ENCODE data around the gene GLP1R. TPM values are rescaled to one million over a fixed set of nuclear protein-coding genes. Genes with fewer than 3 reads are reported as not detected.

GLP1R gene
- total and polyA plus RNA-seq, 3 donors from 2014 or later: 0.09 to 0.55 (median 0.31) TPM

GRCh38 chr6:39061588-39061987 lies 13.0 kb downstream of the GLP1R start:
- TF ChIP-seq CTCF (IDR thresholded peaks at IDR 0.05): no peak
- TF ChIP-seq POLR2A (IDR thresholded peaks at IDR 0.05): no peak
- WGBS, 2 donors: 69 to 83% methylated on average over 3 of the region's 3 CpGs

DNA sequence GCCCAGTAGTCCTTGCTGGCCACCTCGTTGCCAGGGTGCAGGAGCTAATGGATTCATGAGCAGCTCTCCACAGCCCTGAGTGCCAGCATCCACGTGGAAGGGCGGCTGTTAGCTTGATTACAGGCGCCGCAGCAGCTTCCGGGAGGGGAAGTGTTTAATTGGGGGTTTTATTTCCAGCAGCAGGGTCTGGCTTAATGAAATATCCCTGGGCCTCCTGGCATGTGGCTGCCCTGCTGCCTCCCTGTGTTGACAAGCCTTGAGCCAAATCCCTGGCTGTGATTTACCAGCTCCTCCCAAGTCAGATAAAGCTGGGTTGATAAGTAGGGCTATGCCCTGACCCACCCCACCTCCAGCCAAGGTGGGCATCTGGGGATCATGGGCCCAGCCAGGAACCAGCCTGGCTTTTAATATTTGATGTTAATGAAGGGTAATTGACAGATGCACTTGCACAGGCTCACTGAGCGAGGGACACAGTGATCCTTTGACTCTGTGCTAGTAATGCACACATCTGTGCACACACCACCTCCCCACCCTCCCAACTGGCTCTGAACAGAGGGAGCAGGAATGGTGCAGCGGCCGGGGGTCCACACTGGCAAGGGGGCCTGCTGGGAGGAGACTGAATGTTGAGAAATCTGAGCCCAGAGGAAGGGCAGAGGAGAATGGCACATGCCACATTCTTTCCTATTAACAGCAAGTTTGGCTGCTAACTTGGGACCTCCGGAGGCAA lies 13.6 kb downstream of the GLP1R start:
- Histone ChIP-seq H3K9me3 (no peaks in the 10 kb centered on the region), H3K27me3 (no peaks in the 10 kb centered on the region), H3K36me3 (ENCODE audit: low read depth, missing control alignments) (no peaks in the 10 kb centered on the region), H3K4me1 (no peaks in the 10 kb centered on the region), H3K27ac (no peak overlapping the region), H3K4me3 (no peak overlapping the region)
- no peak for DNase-seq
- intact Hi-C loops (cut with DNase I; ENCODE audit: low total_unique reads): no loop called here
- TF ChIP-seq CTCF (IDR thresholded peaks at IDR 0.05): no peak
- no peak for TF ChIP-seq POLR2A (IDR thresholded peaks at IDR 0.05)
- WGBS, 2 donors: 52 to 61% methylated on average over 9 to 10 of the region's 10 CpGs

More at GRCh38 chr6:39061588-39061987, 13.0 kb downstream of the GLP1R start:
- Histone ChIP-seq H3K27ac (no peak overlapping the region), H3K9me3 (no peaks in the 10 kb centered on the region), H3K27me3 (no peaks in the 10 kb centered on the region), H3K4me1 (no peaks in the 10 kb centered on the region), H3K36me3 (ENCODE audit: low read depth, missing control alignments) (no peaks in the 10 kb centered on the region), H3K4me3 (no peak overlapping the region)
- intact Hi-C loops (cut with DNase I; ENCODE audit: low total_unique reads): no loop called here
- no peak for DNase-seq

- no peaks in the 10 kb centered on the region for H3K4me1 ChIP-seq
- DNase-seq: no peak
- H3K36me3 ChIP-seq (ENCODE audit: low read depth, missing control alignments): no peaks in the 10 kb centered on the region
- no peaks in the 10 kb centered on the region for H3K27me3 ChIP-seq
- no peak overlapping the region for H3K4me3 ChIP-seq
- no peaks in the 10 kb centered on the region for H3K9me3 ChIP-seq
- intact Hi-C loops (cut with DNase I; ENCODE audit: low total_unique reads): no loop called here
- H3K27ac ChIP-seq: no peak overlapping the region
- 21 to 74% methylated on average over 1 of the region's 1 CpG for WGBS, 2 donors
- TF ChIP-seq POLR2A (IDR thresholded peaks at IDR 0.05): no peak
- no peak for TF ChIP-seq CTCF (IDR thresholded peaks at IDR 0.05)
Observed at GRCh38 chr6:39063526-39063925, 14.9 kb downstream of the GLP1R start.

DNA sequence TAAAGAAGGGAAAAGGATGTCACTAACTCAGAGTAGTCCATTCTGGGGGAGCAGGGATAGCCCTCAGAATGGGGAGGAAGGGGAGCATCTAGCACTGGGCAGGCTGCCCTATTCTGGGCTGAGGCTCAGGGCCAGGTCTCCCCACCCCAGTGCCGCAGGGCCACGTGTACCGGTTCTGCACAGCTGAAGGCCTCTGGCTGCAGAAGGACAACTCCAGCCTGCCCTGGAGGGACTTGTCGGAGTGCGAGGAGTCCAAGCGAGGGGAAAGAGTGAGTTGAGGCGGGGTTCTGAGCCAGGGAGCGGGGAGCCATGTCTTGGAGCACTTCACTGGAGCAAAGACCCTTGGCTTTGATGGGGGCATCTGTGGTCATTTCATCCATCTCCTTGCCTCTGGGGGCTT lies 17.0 kb downstream of the GLP1R start:
- no peak overlapping the region for H3K27ac ChIP-seq
- H3K4me3 ChIP-seq: no peak overlapping the region
- no peaks in the 10 kb centered on the region for H3K27me3 ChIP-seq
- WGBS, 2 donors: 87 to 89% methylated on average over 8 of the region's 8 CpGs
- H3K4me1 ChIP-seq: no peaks in the 10 kb centered on the region
- H3K36me3 ChIP-seq (ENCODE audit: low read depth, missing control alignments): no peaks in the 10 kb centered on the region
- TF ChIP-seq POLR2A (IDR thresholded peaks at IDR 0.05) (no peak), CTCF (IDR thresholded peaks at IDR 0.05) (no peak)
- no peak for DNase-seq
- intact Hi-C loops (cut with DNase I; ENCODE audit: low total_unique reads): no loop called here
- no peaks in the 10 kb centered on the region for H3K9me3 ChIP-seq

- DNase-seq: no peak
- intact Hi-C loops (cut with DNase I; ENCODE audit: low total_unique reads): no loop called here
- Histone ChIP-seq H3K27ac (no peak overlapping the region), H3K36me3 (ENCODE audit: low read depth, missing control alignments) (no peaks in the 10 kb centered on the region), H3K27me3 (no peaks in the 10 kb centered on the region), H3K9me3 (no peaks in the 10 kb centered on the region), H3K4me1 (no peaks in the 10 kb centered on the region), H3K4me3 (no peak overlapping the region)
- WGBS, 2 donors: 74 to 78% methylated on average over 6 to 7 of the region's 7 CpGs
- TF ChIP-seq POLR2A (IDR thresholded peaks at IDR 0.05) (no peak), CTCF (IDR thresholded peaks at IDR 0.05) (no peak)
Observed at GRCh38 chr6:39068391-39068790, 19.8 kb downstream of the GLP1R start.
